GM12878 (cell line): ENCODE data around the gene DLG1. TPM values are rescaled to one million over a fixed set of nuclear protein-coding genes. Genes with fewer than 3 reads are reported as not detected.

Experiments
- ATAC-seq: fragments of 200-7000 bp; cut with Tn5 transposase; 3 replicates; pipeline ENCODE4 v1.9.1; 2020; ENCODE audit warnings: mild to moderate bottlenecking, moderate library complexity
- BruUV-seq: library from RNA; stranded (reverse); fragments of 400-500 nt; replicated peaks from 2 replicates; lab custom pipeline; 2021; lab: Mats Ljungman, UMichigan
- CTCF ChIA-PET: fragments of 300-600 bp; sonication (Branson Sonifier 250); formaldehyde crosslinking; extraction: SDS; loops from one replicate; lab custom pipeline; 2021; ENCODE audit warnings: inconsistent platforms; lab: Yijun Ruan, JAX
- POLR2A ChIA-PET: fragments of 350-600 bp; formaldehyde crosslinking; extraction: SDS; loops from one replicate; lab custom pipeline; 2021; ENCODE audit warnings: inconsistent platforms; lab: Charles Lee
- RAD21 ChIA-PET: fragments of 300-600 bp; sonication (Branson Sonifier 250); formaldehyde crosslinking; loops from one replicate; lab custom pipeline; 2023; ENCODE audit warnings: antibody characterized with exemption; ENCODE audit not compliant: unreplicated experiment; lab: Charles Lee
- SMC1A ChIA-PET: fragments of 300-600 bp; sonication (Branson Sonifier 250); formaldehyde crosslinking; loops from one replicate; lab custom pipeline; 2023; ENCODE audit not compliant: unreplicated experiment, uncharacterized antibody; lab: Charles Lee
- DNase-seq: peaks from one replicate; pipeline ENCODE4 v3.0.0-alpha.2; 2011; ENCODE audit warnings: low read depth, low spot score
- FAIRE-seq: peaks from 3 replicates; lab custom pipeline; 2011; peaks lifted over from hg19 to GRCh38; lab: Jason Lieb, UNC
- H2AFZ ChIP-seq: 2 replicates; pipeline ENCODE4 v1.6.0; 2011; ENCODE audit warnings: low read depth, low read length, control low read depth; ENCODE audit not compliant: control insufficient read depth
- H3K27ac ChIP-seq: 2 replicates; pipeline ENCODE4 v1.5.1; 2011; ENCODE audit warnings: control low read depth; ENCODE audit not compliant: control insufficient read depth, insufficient read depth
- H3K27me3 ChIP-seq, 2 experiments: replicated peaks in 1 of 2; 2 replicates each; pipeline versions ENCODE4 v1.6.0 to v1.6.1; 2011; ENCODE audit warnings: low read length in 1 of 2; ENCODE audit not compliant: control insufficient read depth in 2 of 2, insufficient read depth in 2 of 2
- H3K36me3 ChIP-seq, 2 experiments: 2 replicates each; pipeline ENCODE4 v1.5.1; 2011; ENCODE audit warnings: low read length in 1 of 2; ENCODE audit not compliant: control insufficient read depth in 2 of 2, insufficient read depth in 2 of 2
- H3K4me1 ChIP-seq: 2 replicates; pipeline ENCODE4 v1.6.1; 2011; ENCODE audit warnings: mild to moderate bottlenecking, low read length, moderate library complexity, mixed read lengths; ENCODE audit not compliant: control insufficient read depth, insufficient read depth
- H3K4me2 ChIP-seq: 2 replicates; pipeline ENCODE4 v1.6.0; 2011; ENCODE audit warnings: control low read depth; ENCODE audit not compliant: control insufficient read depth, insufficient read depth
- H3K4me3 ChIP-seq: fragments of 200-600 bp; sonication (generic); 2 replicates; pipeline ENCODE4 v1.5.1; 2016
- H3K79me2 ChIP-seq: 2 replicates; pipeline ENCODE4 v1.6.0; 2011; ENCODE audit warnings: low read length; ENCODE audit not compliant: control insufficient read depth, insufficient read depth
- H3K9ac ChIP-seq: 2 replicates; pipeline ENCODE4 v1.8.0; 2011; ENCODE audit warnings: low read length, control low read depth, mixed read lengths; ENCODE audit not compliant: control insufficient read depth, insufficient read depth
- H3K9me3 ChIP-seq: replicated peaks from 3 replicates; pipeline ENCODE4 v1.5.1; 2011; ENCODE audit warnings: mild to moderate bottlenecking, low read length; ENCODE audit not compliant: control insufficient read depth, insufficient read depth
- H4K20me1 ChIP-seq: 2 replicates; pipeline ENCODE4 v1.6.0; 2011; ENCODE audit not compliant: control insufficient read depth, insufficient read depth
- CHD4 ChIP-seq: fragments of 200-600 bp; sonication (generic); IDR thresholded peaks from 2 replicates; pipeline ENCODE4 v1.6.1; 2016; ENCODE audit warnings: mild to moderate bottlenecking
- JUNB ChIP-seq: IDR thresholded peaks from 2 replicates; pipeline ENCODE4 v1.6.1; 2016; ENCODE audit warnings: antibody characterized with exemption, mild to moderate bottlenecking
- RUNX3 ChIP-seq: IDR thresholded peaks from 2 replicates; pipeline ENCODE4 v1.6.1; 2012; ENCODE audit warnings: low read length, inconsistent platforms
- SRF ChIP-seq, 2 experiments: IDR thresholded peaks; 2 replicates each; pipeline ENCODE4 v1.6.1; 2011; ENCODE audit warnings: low read depth in 2 of 2, low read length in 2 of 2, mild to moderate bottlenecking in 1 of 2, moderate library complexity in 1 of 2
- TARDBP ChIP-seq: IDR thresholded peaks from 2 replicates; pipeline ENCODE4 v1.6.1; 2016; ENCODE audit warnings: borderline replicate concordance
- TCF7 ChIP-seq: IDR thresholded peaks from 2 replicates; pipeline ENCODE4 v1.6.1; 2014; ENCODE audit warnings: antibody characterized with exemption, borderline replicate concordance
- WGBS: methylation state at CpG from one replicate; pipeline ENCODE4 v1.1.6; 2016; ENCODE audit warnings: low lambda C conversion rate; ENCODE audit not compliant: insufficient replicate concordance, insufficient coverage; ENCODE audit errors: missing lambda C conversion rate; 5-methylcytosine and 5-hydroxymethylcytosine counted together
- in situ Hi-C: fragments of 300-500 bp; cut with MboI; formaldehyde crosslinking; loops from 9 replicates; pipeline ENCODE4 v1.14.3; 2018; ENCODE audit warnings: mixed read lengths
- intact Hi-C: fragments of 100-400 bp; cut with micrococcal nuclease; formaldehyde crosslinking; loops from one replicate; pipeline ENCODE4 v1.14.2; 2022; ENCODE audit not compliant: unreplicated experiment
- polyA plus RNA-seq, 11 experiments: library from polyadenylated mRNA; depleted of rRNA in 4 of 11; unstranded in 6 of 11; stranded (reverse) in 5 of 11; fragments of >200 nt; fragmentation: Nextera tagmentation in 4 of 11; fragmentation: Illumina TruSeq in 1 of 11; extraction: Ambion mirVana in 4 of 11; extraction: Trizol in 1 of 11; gene quantifications; 1 replicate in 1 of 11; 2 replicates in 10 of 11; pipeline versions ENCODE4 v1.2.1 to v1.2.3, GENCODE V29; 2011 to 2016; ENCODE audit warnings: inconsistent platforms in 2 of 11, missing spikeins in 2 of 11, low read depth in 1 of 11
- total RNA-seq, 4 experiments: library from RNA; depleted of rRNA in 3 of 4; stranded (reverse); fragments of >200 nt in 3 of 4; fragmentation: Illumina TruSeq in 1 of 4; extraction: Trizol in 1 of 4; gene quantifications; 2 replicates each; pipeline versions ENCODE4 v1.2.1 to v1.2.3, GENCODE V29; 2013 to 2021
- TF ChIP-seq, protein P1 (sequence below): fragments of 450-650 bp; formaldehyde crosslinking; IDR thresholded peaks from 2 replicates; pipeline ENCODE4 v1.4.0; 2022; ENCODE audit warnings: mild to moderate bottlenecking, moderate library complexity

DLG1 gene
- total and polyA plus RNA-seq, 10 of the 15 experiments (the other 5 are each of a cell fraction or from before 2014, with no cell fraction given), result 9.2 to 63.1 (median 40.1) TPM

DNA sequence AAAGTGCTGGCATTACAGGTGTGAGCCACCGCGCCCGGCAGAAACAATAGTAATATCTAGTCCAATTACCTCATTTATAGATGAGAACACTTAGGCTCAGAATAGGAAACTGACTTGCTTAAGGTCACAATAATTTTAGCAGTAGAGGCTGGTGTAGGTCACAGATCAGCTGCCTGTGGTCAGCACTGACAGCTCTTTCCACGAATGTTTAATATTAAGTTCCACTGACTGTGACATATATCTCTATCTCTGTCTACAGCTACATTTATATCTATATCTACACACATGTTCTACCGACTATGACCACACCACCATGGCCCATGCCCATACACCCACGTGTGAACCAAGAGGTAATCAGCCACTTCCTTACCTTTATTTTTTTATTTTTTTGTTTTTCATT is 40.2 kb upstream of the DLG1 start:
- no peaks in the 10 kb centered on the region for H3K36me3 ChIP-seq
- FAIRE-seq (no peak), DNase-seq (no peak), ATAC-seq (peak; percentile 44)
- no TSS peak for BruUV-seq
- ChIA-PET POLR2A (no interaction called here), CTCF (interaction anchor here (1.6 kb wide), 1 partner anchor 81 kb away, joined by 6 read pairs; no protein-coding TSS in a partner anchor), RAD21 (no interaction called here), SMC1A (interaction anchor here (1.2 to 1.5 kb wide), 2 partner anchors 12 to 82 kb away, joined by 3 to 7 read pairs; no protein-coding TSS in a partner anchor)
- in situ Hi-C loops, result no loop called here
- H3K27ac ChIP-seq, result no peak overlapping the region
- H3K4me2 ChIP-seq, result no peak overlapping the region
- no peaks in the 10 kb centered on the region for H3K27me3 ChIP-seq
- WGBS, result 70% methylated on average over 6 of the region's 6 CpGs
- H3K9me3 ChIP-seq, result no peaks in the 10 kb centered on the region
- H3K4me1 ChIP-seq, result peaks cover 6% of the 10 kb centered on the region
- no peak overlapping the region for H3K9ac ChIP-seq
- intact Hi-C loops, result no loop called here
- H3K4me3 ChIP-seq, result no peak overlapping the region
- H2AFZ ChIP-seq, result no peak overlapping the region
- TF ChIP-seq TCF7, result no peak
- TF ChIP-seq, protein P1, sequence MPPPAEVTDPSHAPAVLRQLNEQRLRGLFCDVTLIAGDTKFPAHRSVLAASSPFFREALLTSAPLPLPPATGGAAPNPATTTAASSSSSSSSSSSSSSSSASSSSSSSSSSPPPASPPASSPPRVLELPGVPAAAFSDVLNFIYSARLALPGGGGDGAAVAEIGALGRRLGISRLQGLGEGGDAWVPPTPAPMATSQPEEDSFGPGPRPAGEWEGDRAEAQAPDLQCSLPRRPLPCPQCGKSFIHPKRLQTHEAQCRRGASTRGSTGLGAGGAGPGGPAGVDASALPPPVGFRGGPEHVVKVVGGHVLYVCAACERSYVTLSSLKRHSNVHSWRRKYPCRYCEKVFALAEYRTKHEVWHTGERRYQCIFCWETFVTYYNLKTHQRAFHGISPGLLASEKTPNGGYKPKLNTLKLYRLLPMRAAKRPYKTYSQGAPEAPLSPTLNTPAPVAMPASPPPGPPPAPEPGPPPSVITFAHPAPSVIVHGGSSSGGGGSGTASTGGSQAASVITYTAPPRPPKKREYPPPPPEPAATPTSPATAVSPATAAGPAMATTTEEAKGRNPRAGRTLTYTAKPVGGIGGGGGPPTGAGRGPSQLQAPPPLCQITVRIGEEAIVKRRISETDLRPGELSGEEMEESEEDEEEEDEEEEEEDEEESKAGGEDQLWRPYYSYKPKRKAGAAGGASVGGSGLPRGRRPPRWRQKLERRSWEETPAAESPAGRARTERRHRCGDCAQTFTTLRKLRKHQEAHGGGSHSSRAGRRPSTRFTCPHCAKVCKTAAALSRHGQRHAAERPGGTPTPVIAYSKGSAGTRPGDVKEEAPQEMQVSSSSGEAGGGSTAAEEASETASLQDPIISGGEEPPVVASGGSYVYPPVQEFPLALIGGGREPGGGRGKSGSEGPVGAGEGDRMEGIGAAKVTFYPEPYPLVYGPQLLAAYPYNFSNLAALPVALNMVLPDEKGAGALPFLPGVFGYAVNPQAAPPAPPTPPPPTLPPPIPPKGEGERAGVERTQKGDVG (CRISPR knock-in tag), result no peak
- TF ChIP-seq TARDBP, result no peak
- no peak for TF ChIP-seq CHD4
- 0 out of 2 replicates have a peak, but pooled peaks have one; percentile 20 for TF ChIP-seq JUNB
- TF ChIP-seq SRF (IDR thresholded peaks at IDR 0.05; ENCODE audit: low read depth in 2 of 2, low read length in 2 of 2), result no peak
- peak; percentile 26; the same call in 1 of the 2 replicates for TF ChIP-seq RUNX3
- no peaks in the 10 kb centered on the region for H4K20me1 ChIP-seq
- H3K79me2 ChIP-seq, result no peaks in the 10 kb centered on the region
